GM23248 (cell line): ENCODE data around the gene IKZF3. TPM values are rescaled to one million over a fixed set of nuclear protein-coding genes. Genes with fewer than 3 reads are reported as not detected.
"Not testable (repeated sequence)": the region's sequence is repeated elsewhere in the genome, so short reads cannot be mapped to it uniquely, and the experiment has no call there.

Experiments
- DNase-seq: peaks from one replicate; pipeline ENCODE4 v3.0.0-alpha.2; 2015
- H2AFZ ChIP-seq: fragments of 200-600 bp; sonication (generic); 2 replicates; pipeline ENCODE4 v1.6.1; 2016; ENCODE audit warnings: antibody characterized with exemption
- H3F3A ChIP-seq: fragments of 200-600 bp; sonication (generic); 2 replicates; pipeline ENCODE4 v1.6.1; 2016; ENCODE audit warnings: mild to moderate bottlenecking, antibody characterized with exemption, mixed run types; ENCODE audit not compliant: insufficient read depth
- H3K27ac ChIP-seq: fragments of 200-600 bp; sonication (generic); 2 replicates; pipeline ENCODE4 v1.5.1; 2016; ENCODE audit warnings: mild to moderate bottlenecking
- H3K27me3 ChIP-seq: fragments of 200-600 bp; sonication (generic); replicated peaks from 2 replicates; pipeline ENCODE4 v1.6.1; 2016; ENCODE audit warnings: mild to moderate bottlenecking; ENCODE audit not compliant: insufficient read depth
- H3K36me3 ChIP-seq: fragments of 200-600 bp; sonication (generic); 2 replicates; pipeline ENCODE4 v1.6.1; 2016; ENCODE audit warnings: low read depth, mild to moderate bottlenecking
- H3K4me1 ChIP-seq: fragments of 200-600 bp; sonication (generic); 2 replicates; pipeline ENCODE4 v1.6.1; 2016; ENCODE audit warnings: mild to moderate bottlenecking; ENCODE audit not compliant: insufficient read depth
- H3K4me2 ChIP-seq: fragments of 200-600 bp; sonication (generic); one replicate; pipeline ENCODE4 v1.6.1; 2016; ENCODE audit warnings: mild to moderate bottlenecking; ENCODE audit not compliant: unreplicated experiment
- H3K4me3 ChIP-seq: fragments of 200-600 bp; sonication (generic); 2 replicates; pipeline ENCODE4 v1.5.1; 2016; ENCODE audit warnings: mild to moderate bottlenecking
- H3K79me2 ChIP-seq: fragments of 200-600 bp; sonication (generic); 2 replicates; pipeline ENCODE4 v1.6.1; 2016; ENCODE audit warnings: mild to moderate bottlenecking; ENCODE audit not compliant: insufficient read depth
- H3K9ac ChIP-seq: fragments of 200-600 bp; sonication (generic); 2 replicates; pipeline ENCODE4 v1.6.1; 2016; ENCODE audit warnings: mild to moderate bottlenecking
- H3K9me2 ChIP-seq: fragments of 200-600 bp; sonication (generic); 2 replicates; pipeline ENCODE4 v1.6.1; 2016; ENCODE audit warnings: mixed run types, mild to moderate bottlenecking, moderate library complexity; ENCODE audit not compliant: insufficient read depth
- H3K9me3 ChIP-seq: fragments of 200-600 bp; sonication (generic); one replicate; pipeline ENCODE4 v1.6.1; 2017; ENCODE audit warnings: low read depth
- H4K20me1 ChIP-seq: fragments of 200-600 bp; sonication (generic); 2 replicates; pipeline ENCODE4 v1.6.0; 2016; ENCODE audit not compliant: insufficient read depth
- EZH2 ChIP-seq: fragments of 200-600 bp; sonication (generic); IDR thresholded peaks from 2 replicates; pipeline ENCODE4 v1.6.1; 2018; ENCODE audit warnings: antibody characterized with exemption, mild to moderate bottlenecking; ENCODE audit not compliant: insufficient read depth, poor library complexity, severe bottlenecking
- EZH2phosphoT487 ChIP-seq: fragments of 200-600 bp; sonication (generic); IDR thresholded peaks from 2 replicates; pipeline ENCODE4 v1.6.1; 2018; ENCODE audit warnings: antibody characterized with exemption, moderate library complexity, mild to moderate bottlenecking, low read depth; ENCODE audit not compliant: insufficient read depth
- WGBS, 2 experiments: methylation state at CpG; one replicate each; pipeline ENCODE4 v1.1.6; 2015 to 2017; ENCODE audit warnings: low lambda C conversion rate in 2 of 2, low coverage in 1 of 2; ENCODE audit errors: missing lambda C conversion rate in 2 of 2; 5-methylcytosine and 5-hydroxymethylcytosine counted together
- in situ Hi-C: fragments of 300-500 bp; cut with MboI; formaldehyde crosslinking; loops from 2 replicates; pipeline ENCODE4 v1.15.0; 2020
- microRNA-seq: library from miRNA; unstranded; fragments of <30 nt; microRNA quantifications from one replicate; pipeline ENCODE4, GENCODE V29; 2016; ENCODE audit warnings: borderline number of aligned reads
- polyA plus RNA-seq: library from polyadenylated mRNA; unstranded; fragments of >200 nt; fragmentation: Nextera tagmentation; extraction: Ambion mirVana; gene quantifications from 2 replicates; pipeline ENCODE4 v1.2.1, GENCODE V29; 2016
- small RNA-seq: library from RNA; depleted of rRNA; stranded (forward); fragments of <200 nt; gene quantifications from one replicate; pipeline ENCODE3, GENCODE V24; 2014; ENCODE audit warnings: low read depth, low replicate concordance
- total RNA-seq: library from RNA; depleted of rRNA; stranded (reverse); fragments of >200 nt; shearing (Covaris generic); gene quantifications from 2 replicates; pipeline ENCODE4 v1.2.3, GENCODE V29; 2014; rRNA removed

Gene IKZF3
- total and polyA plus RNA-seq, 2 experiments from 2014 or later, result 0.09 TPM; not detected in 1

- 95 to 99% methylated on average over 10 of the region's 10 CpGs for WGBS, 2 experiments
- no peak overlapping the region for H2AFZ ChIP-seq
- H3K4me2 ChIP-seq, result no peak overlapping the region
- no peak overlapping the region for H3K27ac ChIP-seq
- no peak for DNase-seq
- no peaks in the 10 kb centered on the region for H3K4me1 ChIP-seq
- no peak overlapping the region for H3K9ac ChIP-seq
- no peaks in the 10 kb centered on the region for H3K9me3 ChIP-seq
- H3K9me2 ChIP-seq, result no peaks in the 10 kb centered on the region
- H3K79me2 ChIP-seq, result no peaks in the 10 kb centered on the region
- no peak for TF ChIP-seq EZH2phosphoT487
- no peak for TF ChIP-seq EZH2
- no peaks in the 10 kb centered on the region for H3K27me3 ChIP-seq
- H4K20me1 ChIP-seq, result no peaks in the 10 kb centered on the region
- no peak overlapping the region for H3K4me3 ChIP-seq
- H3F3A ChIP-seq, result no peaks in the 10 kb centered on the region
- in situ Hi-C loops, result no loop called here
- H3K36me3 ChIP-seq, result no peaks in the 10 kb centered on the region; the same call in 1 of the 2 replicates
Measured at GRCh38 chr17:39711851-39712250, 152.3 kb downstream of the IKZF3 start.

- H3K36me3 ChIP-seq, H3K27ac ChIP-seq, DNase-seq, H4K20me1 ChIP-seq, H3K9me3 ChIP-seq, in situ Hi-C loops, H3F3A ChIP-seq, H3K4me1 ChIP-seq, H3K4me3 ChIP-seq, H3K9ac ChIP-seq, H3K4me2 ChIP-seq, H3K9me2 ChIP-seq, H3K79me2 ChIP-seq, H2AFZ ChIP-seq, H3K27me3 ChIP-seq: not testable (repeated sequence)
- WGBS, 2 experiments, result 93 to 97% methylated on average over 11 of the region's 11 CpGs
Measured at GRCh38 chr17:39711071-39711470, 153.0 kb downstream of the IKZF3 start.

GRCh38 chr17:39709998-39710964 is 153.8 kb downstream of the IKZF3 start:
- no peaks in the 10 kb centered on the region for H3K9me3 ChIP-seq
- H3F3A ChIP-seq, result no peaks in the 10 kb centered on the region
- no peaks in the 10 kb centered on the region for H3K27me3 ChIP-seq
- no peak overlapping the region for H3K9ac ChIP-seq
- H2AFZ ChIP-seq, result no peak overlapping the region
- in situ Hi-C loops, result no loop called here
- no peaks in the 10 kb centered on the region; the same call in 1 of the 2 replicates for H3K36me3 ChIP-seq
- TF ChIP-seq EZH2phosphoT487, result no peak
- H3K4me1 ChIP-seq, result no peaks in the 10 kb centered on the region
- H3K4me3 ChIP-seq, result no peak overlapping the region
- H3K79me2 ChIP-seq, result 0 out of 2 replicates have a peak, but pooled peaks cover 11% of the 10 kb centered on the region
- no peaks in the 10 kb centered on the region for H4K20me1 ChIP-seq
- H3K4me2 ChIP-seq, result no peak overlapping the region
- H3K9me2 ChIP-seq, result no peaks in the 10 kb centered on the region
- no peak for DNase-seq
- 69 to 75% methylated on average over 20 of the region's 20 CpGs for WGBS, 2 experiments
- H3K27ac ChIP-seq, result no peak overlapping the region

GRCh38 chr17:39709319-39709997 is 154.7 kb downstream of the IKZF3 start:
- 93 to 97% methylated on average over 13 to 14 of the region's 14 CpGs for WGBS, 2 experiments
- H3F3A ChIP-seq, result no peaks in the 10 kb centered on the region
- H3K4me1 ChIP-seq, result no peaks in the 10 kb centered on the region
- no peaks in the 10 kb centered on the region for H3K9me3 ChIP-seq
- H3K36me3 ChIP-seq, result no peaks in the 10 kb centered on the region; the same call in 1 of the 2 replicates
- peaks cover 20% of the 10 kb centered on the region; the same call in 1 of the 2 replicates for H3K79me2 ChIP-seq
- no peak for DNase-seq
- TF ChIP-seq EZH2phosphoT487, result no peak
- no peak for TF ChIP-seq EZH2
- no peaks in the 10 kb centered on the region for H4K20me1 ChIP-seq
- in situ Hi-C loops, result no loop called here
- H3K4me3 ChIP-seq, result no peak overlapping the region
- no peaks in the 10 kb centered on the region for H3K9me2 ChIP-seq
- no peak overlapping the region for H3K4me2 ChIP-seq
- H3K27ac ChIP-seq, result no peak overlapping the region
- H3K9ac ChIP-seq, result no peak overlapping the region
- H2AFZ ChIP-seq, result no peak overlapping the region
- no peaks in the 10 kb centered on the region for H3K27me3 ChIP-seq

Small RNAs within 50 kb of the gene (microRNA-seq; reads per million reads assigned to microRNA genes)
- 3.1 reads per million for gene MIR4728

Small RNAs within 50 kb of the gene (small RNA-seq; reads per million reads assigned to genes)
- gene AC090844.1 (not detected), gene MIR4728 (not detected)

Other genes with a start within 250 kb of the IKZF3 start
- gene PPP1R1B, start 237.4 kb downstream of the IKZF3 start, total RNA-seq, result not detected in 2 replicates
- gene PPP1R1B, start 237.4 kb downstream of the IKZF3 start, polyA plus RNA-seq, result not detected in 2 replicates
- gene STARD3, start 227.2 kb downstream of the IKZF3 start, total RNA-seq, result 34.0 and 41.0 TPM in 2 replicates
- gene STARD3, start 227.2 kb downstream of the IKZF3 start, polyA plus RNA-seq, result 32.3 and 34.1 TPM in 2 replicates
- gene TCAP, start 199.0 kb downstream of the IKZF3 start, total RNA-seq, result 0.43 TPM in 1 of 2 replicates, not detected in the other
- not detected in 2 replicates for gene TCAP, start 199.0 kb downstream of the IKZF3 start, polyA plus RNA-seq
- not detected in 2 replicates for gene PNMT, start 195.9 kb downstream of the IKZF3 start, total RNA-seq
- not detected in 2 replicates for gene PNMT, start 195.9 kb downstream of the IKZF3 start, polyA plus RNA-seq
- 14.2 and 15.3 TPM in 2 replicates for gene PGAP3, start 176.3 kb downstream of the IKZF3 start, total RNA-seq
- gene PGAP3, start 176.3 kb downstream of the IKZF3 start, polyA plus RNA-seq, result 9.2 and 10.6 TPM in 2 replicates
- 45.8 and 55.4 TPM in 2 replicates for gene ERBB2, start 164.2 kb downstream of the IKZF3 start, total RNA-seq
- 28.5 and 30.3 TPM in 2 replicates for gene ERBB2, start 164.2 kb downstream of the IKZF3 start, polyA plus RNA-seq
- 33.6 and 37.1 TPM in 2 replicates for gene MIEN1, start 133.8 kb downstream of the IKZF3 start, total RNA-seq
- gene MIEN1, start 133.8 kb downstream of the IKZF3 start, polyA plus RNA-seq, result 85.4 and 88.4 TPM in 2 replicates
- 0.25 TPM in 1 of 2 replicates, not detected in the other for gene GRB7, start 126.4 kb downstream of the IKZF3 start, total RNA-seq
- not detected in 2 replicates for gene GRB7, start 126.4 kb downstream of the IKZF3 start, polyA plus RNA-seq
- not detected in 2 replicates for gene ZPBP2, start 3.9 kb upstream of the IKZF3 start, total RNA-seq
- gene ZPBP2, start 3.9 kb upstream of the IKZF3 start, polyA plus RNA-seq, result not detected in 2 replicates
- 2.1 and 2.5 TPM in 2 replicates for gene GSDMB, start 54.3 kb upstream of the IKZF3 start, total RNA-seq
- gene GSDMB, start 54.3 kb upstream of the IKZF3 start, polyA plus RNA-seq, result 1.8 TPM in 2 replicates
- 60.4 and 66.0 TPM in 2 replicates for gene ORMDL3, start 63.3 kb upstream of the IKZF3 start, total RNA-seq
- 12.0 and 13.2 TPM in 2 replicates for gene ORMDL3, start 63.3 kb upstream of the IKZF3 start, polyA plus RNA-seq
- gene LRRC3C, start 63.4 kb upstream of the IKZF3 start, total RNA-seq, result not detected in 2 replicates
- not detected in 2 replicates for gene LRRC3C, start 63.4 kb upstream of the IKZF3 start, polyA plus RNA-seq
- not detected in 2 replicates for gene GSDMA, start 98.7 kb upstream of the IKZF3 start, total RNA-seq
- 0.09 and 0.21 TPM in 2 replicates for gene GSDMA, start 98.7 kb upstream of the IKZF3 start, polyA plus RNA-seq
- 103 and 116 TPM in 2 replicates for gene PSMD3, start 116.5 kb upstream of the IKZF3 start, total RNA-seq
- 102 and 106 TPM in 2 replicates for gene PSMD3, start 116.5 kb upstream of the IKZF3 start, polyA plus RNA-seq
- not detected in 2 replicates for gene CSF3, start 151.1 kb upstream of the IKZF3 start, total RNA-seq
- gene CSF3, start 151.1 kb upstream of the IKZF3 start, polyA plus RNA-seq, result 0.13 TPM in 1 of 2 replicates, not detected in the other
- 35.3 and 37.3 TPM in 2 replicates for gene MED24, start 190.1 kb upstream of the IKZF3 start, total RNA-seq
- 33.6 and 35.2 TPM in 2 replicates for gene MED24, start 190.1 kb upstream of the IKZF3 start, polyA plus RNA-seq
- gene THRA, start 198.7 kb upstream of the IKZF3 start, total RNA-seq, result 33.3 and 36.2 TPM in 2 replicates
- gene THRA, start 198.7 kb upstream of the IKZF3 start, polyA plus RNA-seq, result 15.8 and 16.4 TPM in 2 replicates
- gene NR1D1, start 236.3 kb upstream of the IKZF3 start, total RNA-seq, result 0.76 and 2.4 TPM in 2 replicates
- 4.6 and 5.4 TPM in 2 replicates for gene NR1D1, start 236.3 kb upstream of the IKZF3 start, polyA plus RNA-seq